Activated T-cell treated with anti-CD3 and anti-CD28 coated beads for 24 hours (primary cell): ENCODE measurements around the gene ADA.
"Not testable (repeated sequence)": the region's sequence is repeated elsewhere in the genome, so short reads cannot be mapped to it uniquely, and the experiment has no call there.

ENCODE experiments used
- DNase-seq: peaks from one replicate; pipeline ENCODE4 v3.0.0-alpha.2; 2020; ENCODE audit warnings: low read depth

The ADA gene

DNA sequence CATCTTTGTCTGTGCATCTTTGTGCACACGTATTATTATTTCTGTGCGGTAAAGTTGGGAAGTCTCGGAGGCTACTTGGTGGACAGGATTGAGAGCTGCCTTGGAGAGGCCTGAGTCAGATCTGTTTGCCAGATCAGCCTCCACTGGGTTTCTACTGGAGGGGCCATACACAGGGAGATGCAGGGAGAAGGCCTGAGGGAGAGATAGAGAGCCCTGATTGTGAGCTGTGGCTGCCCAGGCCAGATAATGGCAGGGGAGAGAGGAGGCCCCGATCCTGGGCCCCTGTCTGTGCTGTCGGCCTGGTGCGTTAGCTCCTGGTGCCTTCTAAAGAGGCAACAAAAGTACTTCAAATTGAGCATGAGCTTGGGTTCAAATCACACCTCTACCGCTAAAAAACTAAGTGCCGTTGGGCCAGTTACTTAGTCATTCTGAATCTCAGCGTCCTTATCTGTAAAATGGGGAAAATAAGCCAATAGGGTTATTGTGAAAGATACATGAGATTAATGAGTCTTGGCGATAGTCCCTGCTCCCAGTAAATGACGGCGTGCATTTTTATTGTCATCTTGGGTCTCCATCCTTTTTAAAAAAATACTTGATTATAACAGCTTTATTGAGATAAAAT is 27.6 kb upstream of the ADA start:
- DNase-seq, result no peak

- DNase-seq, result no peak
These were observed 26.7 kb upstream of the ADA start for GRCh38 chr20:44678242-44678641.

- not testable (repeated sequence) for DNase-seq
These were observed 20.9 kb upstream of the ADA start for GRCh38 chr20:44672318-44672902.

- DNase-seq, result peak; percentile 52
These were observed 20.0 kb upstream of the ADA start for GRCh38 chr20:44671541-44671940.

DNA sequence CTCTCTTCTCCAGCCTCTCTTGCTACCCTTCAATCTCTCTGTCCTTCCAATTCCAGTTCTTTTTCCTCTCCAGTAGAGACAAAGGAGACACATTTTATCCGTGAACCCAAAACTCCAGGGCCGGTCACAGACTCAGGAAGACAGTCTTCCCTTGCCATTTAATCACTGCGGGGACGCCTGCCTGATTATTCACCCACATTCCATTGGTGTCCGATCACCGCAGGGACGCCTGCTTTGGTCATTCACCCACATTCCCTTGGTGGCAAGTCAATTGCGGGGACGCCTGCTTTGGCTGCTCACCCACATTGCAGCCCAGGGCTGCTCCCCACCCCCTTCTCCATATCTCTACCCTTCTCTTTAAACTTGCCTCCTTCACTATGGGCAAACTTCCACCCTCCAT is 19.4 kb upstream of the ADA start:
- not testable (repeated sequence) for DNase-seq

- DNase-seq, result no peak
These were observed 14.6 kb upstream of the ADA start for GRCh38 chr20:44666066-44666465.

- no peak for DNase-seq
These were observed 12.6 kb upstream of the ADA start for GRCh38 chr20:44664131-44664530.

DNA sequence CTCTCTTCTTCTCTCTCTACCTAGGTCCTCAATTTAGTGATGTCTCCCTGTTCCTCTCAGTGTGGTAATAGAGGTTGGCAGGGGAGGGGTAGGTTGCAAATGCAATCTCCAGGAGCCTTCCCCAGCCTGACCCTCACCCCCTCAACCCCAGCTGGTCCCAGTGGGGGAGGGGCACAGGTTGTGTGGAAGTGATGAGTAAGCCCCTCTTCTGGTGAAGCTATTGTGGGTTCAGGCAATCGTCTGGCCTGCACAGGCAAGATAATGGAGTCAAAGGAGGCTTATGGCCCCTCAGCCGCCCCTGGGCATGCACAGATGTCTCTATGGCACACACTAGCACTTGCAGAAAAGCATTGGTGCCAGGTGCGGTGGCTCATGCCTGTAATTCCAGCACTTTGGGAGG is 10.8 kb upstream of the ADA start:
- no peak for DNase-seq

- no peak for DNase-seq
These were observed 9.1 kb upstream of the ADA start for GRCh38 chr20:44660581-44660980.

DNA sequence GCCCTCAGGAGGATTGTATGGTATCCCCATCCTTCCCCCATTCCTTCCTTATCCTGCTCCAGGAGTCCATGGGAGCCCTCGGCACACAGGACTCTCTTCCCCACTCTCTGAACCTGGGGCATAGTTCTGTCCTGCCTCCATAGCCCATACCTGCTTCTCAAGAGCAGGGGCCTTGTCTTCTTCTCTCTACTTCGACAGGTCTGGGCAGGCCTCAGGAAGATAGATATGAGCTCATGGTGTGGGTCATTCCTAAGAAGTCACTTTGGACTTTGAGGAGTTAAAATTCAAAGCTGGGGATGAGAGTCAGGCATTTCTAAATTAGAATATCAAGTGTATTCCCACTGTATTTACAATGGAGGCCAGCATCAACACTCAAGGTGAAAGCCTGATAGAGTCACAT is 8.4 kb upstream of the ADA start:
- DNase-seq, result no peak

DNA sequence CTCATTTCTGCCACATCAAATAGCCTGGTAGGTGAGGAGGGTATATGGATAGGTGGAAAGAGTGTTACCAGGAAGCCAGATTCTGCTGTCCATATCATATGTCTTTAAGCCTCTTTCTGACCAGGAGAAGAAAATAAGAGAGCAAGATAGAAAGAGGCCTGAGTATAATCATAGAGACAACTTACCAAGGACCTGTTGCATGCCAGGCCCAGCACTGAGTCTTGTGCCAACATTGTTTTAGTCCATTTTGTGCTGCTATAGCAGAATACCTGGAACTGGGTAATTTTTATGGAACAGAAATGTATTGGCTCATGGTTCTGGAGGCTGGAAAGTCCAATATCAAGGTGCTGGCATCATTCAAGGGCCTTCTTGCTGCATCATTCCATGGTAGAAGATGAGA is 7.3 kb upstream of the ADA start:
- DNase-seq, result no peak

GRCh38 chr20:44657875-44658274 is 6.4 kb upstream of the ADA start:
- no peak for DNase-seq

GRCh38 chr20:44656448-44656847 is 4.9 kb upstream of the ADA start:
- DNase-seq, result no peak

GRCh38 chr20:44654210-44654609 is 2.7 kb upstream of the ADA start:
- DNase-seq, result not testable (repeated sequence)

- DNase-seq, result no peak
These were observed 2.0 kb upstream of the ADA start for GRCh38 chr20:44653546-44653945.

DNA sequence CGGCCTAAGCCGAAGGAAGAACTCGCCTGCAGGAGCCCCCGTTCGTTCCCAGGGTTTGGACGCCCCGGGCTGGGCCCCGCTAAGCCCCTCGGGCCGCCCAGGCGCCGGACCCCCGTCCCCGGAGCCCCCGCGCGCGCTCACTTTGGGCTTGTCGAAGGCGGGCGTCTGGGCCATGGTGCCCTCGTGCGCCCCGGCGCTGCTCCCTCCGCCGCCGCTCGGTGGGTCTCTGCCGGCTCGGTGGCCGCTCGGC is 140 bp downstream of the ADA start:
- no peak for DNase-seq

- DNase-seq, result peak; percentile 17
These were observed 597 bp downstream of the ADA start for GRCh38 chr20:44650771-44651433.

DNA sequence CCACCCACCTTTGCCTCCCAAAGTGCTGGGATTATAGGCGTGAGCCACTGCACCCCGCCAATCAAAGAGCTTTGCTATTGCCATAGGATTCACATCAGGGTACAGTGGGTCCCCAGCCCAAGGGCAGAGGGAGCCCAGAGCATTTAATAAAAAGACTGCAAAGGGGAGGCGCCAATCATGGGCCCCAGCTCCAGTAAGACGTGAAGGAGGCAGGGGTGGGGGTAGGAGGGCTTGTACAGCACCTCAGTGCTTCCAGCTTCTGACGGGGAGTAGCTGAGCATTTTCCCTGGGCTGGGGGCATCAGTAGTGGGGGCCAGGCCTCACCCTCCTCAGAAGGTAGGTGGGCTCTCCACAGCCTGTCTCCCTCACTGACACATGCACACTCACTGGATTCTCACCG is 1.5 kb downstream of the ADA start:
- DNase-seq, result no peak

GRCh38 chr20:44649126-44649525 is 2.4 kb downstream of the ADA start:
- DNase-seq, result no peak

- DNase-seq, result no peak
These were observed 2.9 kb downstream of the ADA start for GRCh38 chr20:44648579-44648978.

DNA sequence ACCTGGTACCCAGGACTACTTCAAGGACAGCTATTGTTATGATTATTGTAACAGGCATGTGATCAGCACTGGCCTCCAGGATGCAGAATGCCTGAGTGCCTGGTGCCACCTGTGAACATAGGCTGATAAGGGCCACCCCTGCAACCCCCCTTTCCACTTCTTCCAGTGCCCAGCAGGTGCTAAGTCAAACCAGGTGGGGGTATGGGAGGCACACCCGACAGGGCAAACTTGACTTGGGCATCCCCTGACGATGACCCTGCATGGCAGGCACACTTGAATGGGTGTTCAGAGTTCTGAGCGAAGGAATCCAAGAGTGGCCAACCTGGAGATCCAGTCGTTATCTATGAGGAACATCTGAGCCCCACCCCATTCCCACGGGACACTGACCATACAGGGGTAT is 3.4 kb downstream of the ADA start:
- DNase-seq, result no peak

DNA sequence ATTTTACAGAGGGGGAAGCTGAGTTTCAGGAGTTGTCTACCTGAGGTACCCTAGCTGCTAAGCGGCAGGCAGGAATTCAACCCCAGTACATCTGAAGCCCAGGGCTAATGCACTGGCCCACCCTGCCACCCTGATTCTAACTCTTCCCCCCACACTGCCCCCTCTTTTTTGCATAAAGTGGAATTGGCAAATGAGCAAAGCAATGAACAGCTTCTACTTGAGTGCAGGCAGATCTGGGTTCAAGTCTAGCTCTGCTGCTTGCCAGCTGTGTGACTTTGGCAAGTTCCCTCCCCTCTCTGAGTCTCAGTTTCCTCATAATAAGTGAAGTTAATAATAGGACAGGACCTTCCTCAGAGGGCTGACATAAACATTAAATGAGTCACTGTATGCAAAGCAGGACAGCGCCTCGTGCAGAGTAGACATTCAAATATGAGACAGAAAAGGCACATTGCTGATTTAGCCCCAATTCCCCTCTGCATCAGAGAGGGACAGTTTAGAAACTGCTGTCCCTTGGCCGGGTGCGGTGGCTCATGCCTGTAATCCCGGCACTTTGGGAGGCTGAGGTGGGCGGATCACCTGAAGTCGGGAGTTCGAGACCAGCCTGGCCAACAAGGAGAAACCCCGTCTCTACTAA is 4.7 kb downstream of the ADA start:
- no peak for DNase-seq

- DNase-seq, result no peak
These were observed 5.4 kb downstream of the ADA start for GRCh38 chr20:44646023-44646640.
